GM19043 (cell line): ENCODE results near the gene LNX2.

Source experiments
- ATAC-seq: cut with Tn5 transposase; IDR thresholded peaks from one replicate; pipeline ENCODE4 v1.9.1; 2021; ENCODE audit warnings: low read depth; ENCODE audit not compliant: unreplicated experiment

The LNX2 gene

GRCh38 chr13:27617881-27618321 is 2.4 kb downstream of the LNX2 start:
- no peak for ATAC-seq

GRCh38 chr13:27613628-27614027 is 6.7 kb downstream of the LNX2 start:
- ATAC-seq, result no peak

GRCh38 chr13:27607125-27607524 is 13.2 kb downstream of the LNX2 start:
- ATAC-seq, result no peak

GRCh38 chr13:27605610-27606200 is 14.6 kb downstream of the LNX2 start:
- no peak for ATAC-seq

GRCh38 chr13:27605099-27605498 is 15.2 kb downstream of the LNX2 start:
- no peak for ATAC-seq

GRCh38 chr13:27601803-27602202 is 18.5 kb downstream of the LNX2 start:
- ATAC-seq, result no peak

GRCh38 chr13:27601208-27601607 is 19.1 kb downstream of the LNX2 start:
- ATAC-seq, result no peak

- no peak for ATAC-seq
Measured at GRCh38 chr13:27600711-27601110, 19.6 kb downstream of the LNX2 start.

- no peak for ATAC-seq
Measured at GRCh38 chr13:27599845-27600553, 20.3 kb downstream of the LNX2 start.

GRCh38 chr13:27599096-27599495 is 21.2 kb downstream of the LNX2 start:
- ATAC-seq, result no peak

GRCh38 chr13:27595055-27595811 is 25.1 kb downstream of the LNX2 start:
- ATAC-seq, result no peak

- ATAC-seq, result no peak
Measured at GRCh38 chr13:27593267-27593666, 27.1 kb downstream of the LNX2 start.

- no peak for ATAC-seq
Measured at GRCh38 chr13:27592865-27593264, 27.5 kb downstream of the LNX2 start.

- ATAC-seq, result no peak
Measured at GRCh38 chr13:27588405-27588804, 31.9 kb downstream of the LNX2 start.

- ATAC-seq, result no peak
Measured at GRCh38 chr13:27587095-27587746, 33.1 kb downstream of the LNX2 start.

GRCh38 chr13:27583645-27584044 is 36.7 kb downstream of the LNX2 start:
- ATAC-seq, result no peak

GRCh38 chr13:27578121-27579030 is 42.0 kb downstream of the LNX2 start:
- ATAC-seq, result no peak

- ATAC-seq, result no peak
Measured at GRCh38 chr13:27574661-27575060, 45.7 kb downstream of the LNX2 start.

GRCh38 chr13:27573265-27573664 is 47.1 kb downstream of the LNX2 start:
- ATAC-seq, result no peak

GRCh38 chr13:27572234-27572901 is 48.0 kb downstream of the LNX2 start:
- ATAC-seq, result no peak
